ENCODE results near the gene PPP2R3B.

PPP2R3B gene

GRCh38 chrX:344371-344901 is 42.3 kb downstream of the PPP2R3B start:
- Histone ChIP-seq H3K23ac (ENCODE audit: low read length in 2 of 2) (no peak overlapping the region), H3K4me2 (ENCODE audit: low read length, poor library complexity, severe bottlenecking) (no peak overlapping the region), H2BK5ac (ENCODE audit: low read depth, low read length, poor library complexity, severe bottlenecking) (no peak overlapping the region), H3K4me3 (ENCODE audit: insufficient read depth in 1 of 2, low read depth in 1 of 2, low read length in 2 of 2) (no peak overlapping the region), H3K27ac (ENCODE audit: low read length, poor library complexity, severe bottlenecking) (no peak overlapping the region), H3K18ac (ENCODE audit: low read depth in 1 of 2, low read length in 2 of 2) (no peak overlapping the region), H3K79me1 (replicated peaks; ENCODE audit: low read length, poor library complexity, severe bottlenecking) (peaks cover 10% of the 10 kb centered on the region), H2AFZ (ENCODE audit: low read depth, low read length) (no peak overlapping the region), H3K36me3 (ENCODE audit: control insufficient read depth in 1 of 2, insufficient read depth in 2 of 2, low read depth in 1 of 2, low read length in 2 of 2) (peaks cover 6 to 58% of the 10 kb centered on the region in 2 experiments), H3K27me3 (ENCODE audit: control insufficient read depth in 1 of 2, insufficient read depth in 1 of 2, low read length in 2 of 2) (no peaks in the 10 kb centered on the region), H3K14ac (ENCODE audit: low read length in 2 of 2) (no peak overlapping the region), H2AK5ac (ENCODE audit: low read length, severe bottlenecking) (no peak overlapping the region), H2BK15ac (ENCODE audit: low read depth, poor library complexity, severe bottlenecking) (no peak overlapping the region), H2BK12ac (ENCODE audit: low read length in 2 of 2) (no peak overlapping the region), H3K9ac (ENCODE audit: low read length) (no peak overlapping the region), H4K91ac (ENCODE audit: low read length) (no peak overlapping the region), H3K4ac (ENCODE audit: low read depth in 1 of 2, low read length in 2 of 2) (no peak overlapping the region), H3K4me1 (ENCODE audit: control insufficient read depth, insufficient read depth, low read depth, low read length) (peaks cover 7% of the 10 kb centered on the region), H3K9me3 (ENCODE audit: control insufficient read depth, low read length) (no peaks in the 10 kb centered on the region), H2BK120ac (ENCODE audit: low read depth, low read length) (no peak overlapping the region), H4K8ac (ENCODE audit: low read length) (no peak overlapping the region)
- 97% methylated on average over 47 of the region's 47 CpGs for WGBS
- no peak for DNase-seq

DNA sequence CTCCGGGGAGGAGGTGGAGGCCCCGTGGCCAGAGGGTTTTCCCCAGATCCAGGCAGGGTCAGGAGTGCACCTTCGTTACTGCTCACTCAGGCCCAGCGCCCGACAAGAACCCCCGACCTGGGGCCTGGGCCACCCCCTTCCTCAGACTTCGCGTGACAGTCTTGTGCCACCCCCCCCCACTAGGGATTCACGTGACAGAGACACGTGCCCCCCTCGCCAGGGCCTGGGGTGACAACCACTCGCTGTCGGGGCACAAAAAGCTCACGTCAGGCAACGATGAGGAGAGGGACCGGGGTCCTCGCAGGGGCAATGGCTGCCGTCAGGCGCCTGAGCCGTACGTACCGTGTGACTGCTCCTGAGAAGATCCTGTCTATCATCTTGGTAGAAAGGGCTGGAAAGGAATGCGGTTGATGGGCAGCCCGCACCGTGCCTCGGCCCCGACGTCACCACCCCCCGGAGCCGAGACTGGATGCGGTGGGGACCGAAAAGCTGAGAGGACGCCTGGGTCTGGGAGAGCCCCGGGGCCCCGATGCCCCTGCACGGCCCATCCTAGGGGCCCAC is 45.1 kb downstream of the PPP2R3B start:
- Histone ChIP-seq H3K27ac (ENCODE audit: low read length, poor library complexity, severe bottlenecking) (no peak overlapping the region), H2AFZ (ENCODE audit: low read depth, low read length) (no peak overlapping the region), H2BK15ac (ENCODE audit: low read depth, poor library complexity, severe bottlenecking) (no peak overlapping the region), H4K91ac (ENCODE audit: low read length) (no peak overlapping the region), H2BK12ac (ENCODE audit: low read length in 2 of 2) (no peak overlapping the region), H3K9ac (ENCODE audit: low read length) (no peak overlapping the region), H3K23ac (ENCODE audit: low read length in 2 of 2) (no peak overlapping the region), H3K4ac (ENCODE audit: low read depth in 1 of 2, low read length in 2 of 2) (no peak overlapping the region), H3K4me3 (ENCODE audit: insufficient read depth in 1 of 2, low read depth in 1 of 2, low read length in 2 of 2) (no peak overlapping the region), H3K79me1 (replicated peaks; ENCODE audit: low read length, poor library complexity, severe bottlenecking) (no peaks in the 10 kb centered on the region), H4K8ac (ENCODE audit: low read length) (no peak overlapping the region), H2BK5ac (ENCODE audit: low read depth, low read length, poor library complexity, severe bottlenecking) (no peak overlapping the region), H3K9me3 (ENCODE audit: control insufficient read depth, low read length) (no peaks in the 10 kb centered on the region), H3K14ac (ENCODE audit: low read length in 2 of 2) (no peak overlapping the region), H2AK5ac (ENCODE audit: low read length, severe bottlenecking) (no peak overlapping the region), H2BK120ac (ENCODE audit: low read depth, low read length) (no peak overlapping the region), H3K18ac (ENCODE audit: low read depth in 1 of 2, low read length in 2 of 2) (no peak overlapping the region), H3K4me2 (ENCODE audit: low read length, poor library complexity, severe bottlenecking) (no peak overlapping the region), H3K27me3 (ENCODE audit: control insufficient read depth in 1 of 2, insufficient read depth in 1 of 2, low read length in 2 of 2) (no peaks in the 10 kb centered on the region), H3K4me1 (ENCODE audit: control insufficient read depth, insufficient read depth, low read depth, low read length) (no peaks in the 10 kb centered on the region), H3K36me3 (ENCODE audit: control insufficient read depth in 1 of 2, insufficient read depth in 2 of 2, low read depth in 1 of 2, low read length in 2 of 2) (peaks cover under 1 to 69% of the 10 kb centered on the region in 2 experiments)
- 94% methylated on average over 36 of the region's 36 CpGs for WGBS
- no peak for DNase-seq

DNA sequence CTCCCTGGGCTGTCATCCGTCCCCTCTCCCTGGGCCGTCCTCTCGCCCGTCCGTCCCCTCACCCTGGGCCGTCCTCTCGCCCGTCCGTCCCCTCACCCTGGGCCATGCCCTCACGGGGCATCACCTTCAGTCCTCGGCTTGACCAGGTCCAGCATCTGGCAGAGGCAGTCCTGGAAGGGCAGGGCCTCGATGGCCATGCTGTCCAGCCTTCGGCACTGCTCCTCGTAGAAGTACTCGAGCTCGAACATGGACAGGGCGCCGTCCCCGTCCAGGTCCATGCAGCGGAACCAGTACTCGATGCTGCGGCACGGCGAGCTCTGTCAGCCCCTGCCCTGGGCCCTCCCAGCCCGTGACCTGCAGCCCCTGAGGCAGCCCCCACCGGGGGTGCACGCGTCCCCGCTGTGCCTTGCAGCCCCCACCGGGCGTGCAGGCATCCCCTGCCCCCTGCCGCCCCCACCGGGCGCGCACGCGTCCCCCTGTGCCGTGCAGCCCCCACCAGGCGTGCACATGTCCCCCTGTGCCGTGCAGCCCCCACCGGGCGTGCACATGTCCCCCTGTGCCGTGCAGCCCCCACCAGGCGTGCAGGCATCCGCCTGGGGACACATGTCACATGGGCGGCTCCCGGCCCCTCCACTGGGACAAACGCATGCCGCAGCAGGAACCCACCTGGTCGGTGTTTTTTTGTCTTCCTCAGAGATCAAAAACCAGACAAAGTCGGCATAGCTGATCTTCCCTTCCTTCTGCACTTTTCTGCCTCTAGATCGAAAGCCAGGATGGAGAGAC is 45.9 kb downstream of the PPP2R3B start:
- DNase-seq, result no peak
- Histone ChIP-seq H3K4me3 (ENCODE audit: insufficient read depth in 1 of 2, low read depth in 1 of 2, low read length in 2 of 2) (no peak overlapping the region), H3K4me2 (ENCODE audit: low read length, poor library complexity, severe bottlenecking) (no peak overlapping the region), H3K9ac (ENCODE audit: low read length) (no peak overlapping the region), H3K14ac (ENCODE audit: low read length in 2 of 2) (no peak overlapping the region), H2AK5ac (ENCODE audit: low read length, severe bottlenecking) (no peak overlapping the region), H4K8ac (ENCODE audit: low read length) (no peak overlapping the region), H3K36me3 (ENCODE audit: control insufficient read depth in 1 of 2, insufficient read depth in 2 of 2, low read depth in 1 of 2, low read length in 2 of 2) (peaks cover 0 to 69% of the 10 kb centered on the region in 2 experiments), H3K27me3 (ENCODE audit: control insufficient read depth in 1 of 2, insufficient read depth in 1 of 2, low read length in 2 of 2) (no peaks in the 10 kb centered on the region), H2BK12ac (ENCODE audit: low read length in 2 of 2) (no peak overlapping the region), H3K23ac (ENCODE audit: low read length in 2 of 2) (no peak overlapping the region), H4K91ac (ENCODE audit: low read length) (peak overlapping the region; percentile 34), H2BK15ac (ENCODE audit: low read depth, poor library complexity, severe bottlenecking) (no peak overlapping the region), H3K27ac (ENCODE audit: low read length, poor library complexity, severe bottlenecking) (no peak overlapping the region), H3K79me1 (replicated peaks; ENCODE audit: low read length, poor library complexity, severe bottlenecking) (no peaks in the 10 kb centered on the region), H2BK5ac (ENCODE audit: low read depth, low read length, poor library complexity, severe bottlenecking) (no peak overlapping the region), H2BK120ac (ENCODE audit: low read depth, low read length) (no peak overlapping the region), H3K18ac (ENCODE audit: low read depth in 1 of 2, low read length in 2 of 2) (no peak overlapping the region), H3K9me3 (ENCODE audit: control insufficient read depth, low read length) (no peaks in the 10 kb centered on the region), H3K4me1 (ENCODE audit: control insufficient read depth, insufficient read depth, low read depth, low read length) (no peaks in the 10 kb centered on the region), H2AFZ (ENCODE audit: low read depth, low read length) (no peak overlapping the region), H3K4ac (ENCODE audit: low read depth in 1 of 2, low read length in 2 of 2) (no peak overlapping the region)
- 96% methylated on average over 37 of the region's 52 CpGs for WGBS

DNA sequence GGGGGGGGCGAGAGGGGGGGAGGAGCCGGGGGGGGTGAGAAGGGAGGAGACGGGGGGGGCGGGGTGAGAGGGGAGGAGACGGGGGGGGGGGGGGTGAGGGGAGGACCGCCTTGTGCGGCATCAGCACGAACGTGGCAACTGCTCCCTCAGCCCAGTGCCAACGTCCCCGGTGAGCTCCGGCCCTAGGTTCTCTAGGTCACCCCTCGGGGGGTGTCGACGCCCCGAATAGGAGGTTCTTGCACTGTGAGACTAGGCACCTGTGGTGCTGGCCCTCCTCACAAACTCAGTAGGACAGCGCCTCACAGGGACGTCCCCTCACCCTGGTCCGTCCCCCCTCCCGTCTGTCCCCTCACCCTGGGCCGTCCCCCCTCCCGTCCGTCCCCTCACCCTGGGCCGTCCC is 46.6 kb downstream of the PPP2R3B start:
- Histone ChIP-seq H3K4ac (ENCODE audit: low read depth in 1 of 2, low read length in 2 of 2) (no peak overlapping the region), H4K8ac (ENCODE audit: low read length) (no peak overlapping the region)

More for the DNA sequence above, 46.6 kb downstream of the PPP2R3B start:
- Histone ChIP-seq H3K4me1 (ENCODE audit: control insufficient read depth, insufficient read depth, low read depth, low read length) (no peaks in the 10 kb centered on the region), H3K36me3 (ENCODE audit: control insufficient read depth in 1 of 2, insufficient read depth in 2 of 2, low read depth in 1 of 2, low read length in 2 of 2) (peaks cover 0 to 71% of the 10 kb centered on the region in 2 experiments), H2AFZ (ENCODE audit: low read depth, low read length) (no peak overlapping the region), H3K9ac (ENCODE audit: low read length) (no peak overlapping the region), H3K27ac (ENCODE audit: low read length, poor library complexity, severe bottlenecking) (no peak overlapping the region), H3K18ac (ENCODE audit: low read depth in 1 of 2, low read length in 2 of 2) (no peak overlapping the region), H2BK12ac (ENCODE audit: low read length in 2 of 2) (no peak overlapping the region), H4K91ac (ENCODE audit: low read length) (no peak overlapping the region), H3K4me3 (ENCODE audit: insufficient read depth in 1 of 2, low read depth in 1 of 2, low read length in 2 of 2) (no peak overlapping the region), H2BK120ac (ENCODE audit: low read depth, low read length) (no peak overlapping the region), H3K23ac (ENCODE audit: low read length in 2 of 2) (no peak overlapping the region), H3K14ac (ENCODE audit: low read length in 2 of 2) (no peak overlapping the region), H3K9me3 (ENCODE audit: control insufficient read depth, low read length) (no peaks in the 10 kb centered on the region), H2AK5ac (ENCODE audit: low read length, severe bottlenecking) (no peak overlapping the region), H3K79me1 (replicated peaks; ENCODE audit: low read length, poor library complexity, severe bottlenecking) (peaks cover 2% of the 10 kb centered on the region), H2BK15ac (ENCODE audit: low read depth, poor library complexity, severe bottlenecking) (no peak overlapping the region), H3K27me3 (ENCODE audit: control insufficient read depth in 1 of 2, insufficient read depth in 1 of 2, low read length in 2 of 2) (no peaks in the 10 kb centered on the region), H3K4me2 (ENCODE audit: low read length, poor library complexity, severe bottlenecking) (no peak overlapping the region), H2BK5ac (ENCODE audit: low read depth, low read length, poor library complexity, severe bottlenecking) (no peak overlapping the region)
- no peak for DNase-seq
- 97% methylated on average over 8 of the region's 24 CpGs for WGBS

Data from mesenchymal stem cell (in vitro differentiated cells and primary cell).